ENCODE results near the gene ZNF57.

Gene ZNF57

GRCh38 chr19:2906631-2907195 is 6.0 kb downstream of the ZNF57 start:
- peaks cover 4% of the 10 kb centered on the region for H3K27me3 Mint-ChIP-seq (ENCODE audit: low read depth, poor library complexity)
- H3K4me3 Mint-ChIP-seq = no peak overlapping the region
- no peak for DNase-seq
- H3K27ac Mint-ChIP-seq = no peak overlapping the region
- H3K36me3 Mint-ChIP-seq (ENCODE audit: low read depth) = peaks cover 34% of the 10 kb centered on the region
- H3K9me3 Mint-ChIP-seq = peaks cover 34% of the 10 kb centered on the region
- peaks cover 5% of the 10 kb centered on the region for H3K4me1 Mint-ChIP-seq
- TF ChIP-seq CTCF (IDR thresholded peaks at IDR 0.05) = no peak

DNA sequence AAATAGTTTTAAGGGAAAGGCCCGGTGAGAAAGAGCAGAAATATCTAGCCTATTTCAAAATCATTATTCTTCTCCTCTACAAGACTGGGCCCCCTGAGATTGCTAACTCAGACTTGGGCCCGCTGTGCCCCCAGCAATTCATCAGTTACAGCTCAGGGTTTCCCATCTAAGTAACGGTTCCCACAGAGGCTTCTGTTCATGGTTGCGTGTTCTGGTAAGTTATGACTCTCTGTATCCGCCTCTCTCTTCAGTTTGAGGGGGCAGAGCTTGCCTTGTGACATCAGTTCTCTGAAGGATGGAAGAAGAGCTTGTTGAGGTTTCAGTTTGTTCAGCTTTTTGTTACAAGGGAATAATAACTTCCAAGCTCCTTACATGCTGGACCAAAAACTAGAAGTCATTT is 11.6 kb downstream of the ZNF57 start:
- TF ChIP-seq CTCF (IDR thresholded peaks at IDR 0.05) = no peak
- peaks cover 79% of the 10 kb centered on the region for H3K36me3 Mint-ChIP-seq (ENCODE audit: low read depth)

DNA sequence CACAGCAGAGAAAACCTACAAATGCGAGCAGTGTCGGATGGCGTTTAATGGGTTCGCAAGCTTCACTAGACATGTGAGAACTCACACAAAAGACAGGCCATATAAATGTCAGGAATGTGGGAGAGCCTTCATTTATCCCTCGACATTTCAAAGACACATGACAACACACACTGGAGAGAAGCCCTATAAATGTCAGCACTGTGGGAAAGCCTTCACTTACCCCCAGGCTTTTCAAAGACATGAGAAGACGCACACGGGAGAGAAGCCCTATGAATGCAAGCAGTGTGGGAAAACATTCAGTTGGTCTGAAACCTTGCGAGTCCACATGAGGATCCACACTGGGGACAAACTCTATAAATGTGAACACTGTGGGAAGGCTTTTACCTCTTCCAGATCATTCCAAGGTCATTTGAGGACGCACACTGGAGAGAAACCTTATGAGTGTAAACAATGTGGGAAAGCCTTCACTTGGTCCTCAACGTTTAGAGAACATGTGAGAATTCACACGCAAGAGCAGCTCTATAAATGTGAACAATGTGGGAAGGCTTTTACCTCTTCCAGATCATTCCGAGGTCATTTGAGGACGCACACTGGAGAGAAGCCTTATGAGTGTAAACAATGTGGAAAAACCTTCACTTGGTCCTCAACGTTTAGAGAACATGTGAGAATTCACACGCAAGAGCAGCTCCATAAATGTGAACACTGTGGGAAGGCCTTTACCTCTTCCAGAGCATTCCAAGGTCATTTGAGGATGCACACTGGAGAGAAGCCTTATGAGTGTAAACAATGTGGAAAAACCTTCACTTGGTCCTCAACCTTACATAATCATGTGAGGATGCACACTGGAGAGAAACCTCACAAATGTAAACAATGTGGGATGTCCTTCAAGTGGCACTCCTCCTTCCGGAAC is 16.8 kb downstream of the ZNF57 start:
- Mint-ChIP-seq H3K9me3 (peaks cover 73% of the 10 kb centered on the region), H3K4me1 (no peaks in the 10 kb centered on the region), H3K27me3 (ENCODE audit: low read depth, poor library complexity) (peaks cover 5% of the 10 kb centered on the region)

More for the DNA sequence above, 11.6 kb downstream of the ZNF57 start:
- no peak for DNase-seq
- Mint-ChIP-seq H3K9me3 (peaks cover 81% of the 10 kb centered on the region), H3K27ac (no peak overlapping the region), H3K27me3 (ENCODE audit: low read depth, poor library complexity) (no peaks in the 10 kb centered on the region), H3K4me3 (no peak overlapping the region), H3K4me1 (no peaks in the 10 kb centered on the region)

DNA sequence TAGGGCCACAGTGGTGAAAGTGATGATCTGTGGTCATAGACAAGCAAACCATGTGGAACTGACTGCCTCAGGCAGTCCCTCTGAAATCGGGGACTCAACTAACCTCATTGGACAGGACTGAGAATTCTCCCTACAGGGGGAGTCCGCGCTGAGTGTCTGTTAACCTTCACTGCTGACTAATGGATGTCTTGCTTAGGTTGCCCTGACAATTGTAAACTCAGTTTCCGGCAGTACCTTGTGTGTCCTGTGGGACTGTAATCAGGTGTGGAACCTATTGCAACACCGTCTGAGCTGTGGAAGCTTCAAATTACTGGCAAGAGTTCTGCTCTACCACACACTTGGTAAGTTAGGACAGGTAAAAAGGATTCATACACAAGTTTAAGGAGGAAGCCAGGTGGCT is 22.3 kb downstream of the ZNF57 start:
- Mint-ChIP-seq H3K27ac (no peak overlapping the region), H3K27me3 (ENCODE audit: low read depth, poor library complexity) (peaks cover 2% of the 10 kb centered on the region), H3K4me3 (no peak overlapping the region), H3K9me3 (peaks cover 38% of the 10 kb centered on the region), H3K36me3 (ENCODE audit: low read depth) (peaks cover 39% of the 10 kb centered on the region), H3K4me1 (no peaks in the 10 kb centered on the region)
- TF ChIP-seq CTCF (IDR thresholded peaks at IDR 0.05) = no peak
- DNase-seq = no peak

More for the DNA sequence above, 16.8 kb downstream of the ZNF57 start:
- Mint-ChIP-seq H3K27ac (no peak overlapping the region), H3K36me3 (ENCODE audit: low read depth) (peaks cover 73% of the 10 kb centered on the region), H3K4me3 (no peak overlapping the region)
- no peak for DNase-seq
- TF ChIP-seq CTCF (IDR thresholded peaks at IDR 0.05) = no peak

GRCh38 chr19:2923510-2923909 is 22.8 kb downstream of the ZNF57 start:
- peaks cover 34% of the 10 kb centered on the region for H3K9me3 Mint-ChIP-seq
- no peak for TF ChIP-seq CTCF (IDR thresholded peaks at IDR 0.05)
- no peaks in the 10 kb centered on the region for H3K4me1 Mint-ChIP-seq
- H3K27me3 Mint-ChIP-seq (ENCODE audit: low read depth, poor library complexity) = peaks cover 2% of the 10 kb centered on the region
- H3K4me3 Mint-ChIP-seq = no peak overlapping the region
- H3K36me3 Mint-ChIP-seq (ENCODE audit: low read depth) = peaks cover 34% of the 10 kb centered on the region
- no peak for DNase-seq
- H3K27ac Mint-ChIP-seq = no peak overlapping the region

Measured in nephron progenitor cell (in vitro differentiated cells).